Panc1 (cell line): ENCODE measurements around the gene DCAF17. TPM values are rescaled to one million over a fixed set of nuclear protein-coding genes. Genes with fewer than 3 reads are reported as not detected.

Experiments
- ATAC-seq: fragments of 200-7000 bp; cut with Tn5 transposase; 2 replicates; pipeline ENCODE4 v1.9.1; 2020; ENCODE audit warnings: mild to moderate bottlenecking, moderate library complexity
- BruUV-seq: library from RNA; stranded (reverse); fragments of 400-500 nt; replicated peaks from 2 replicates; lab custom pipeline; 2021; lab: Mats Ljungman, UMichigan
- CTCF ChIA-PET: fragments of 300-600 bp; sonication (Branson Sonifier 250); formaldehyde crosslinking; loops from one replicate; lab custom pipeline; 2022; ENCODE audit warnings: antibody characterized with exemption; lab: Charles Lee
- POLR2A ChIA-PET: fragments of 300-600 bp; sonication (Branson Sonifier 250); formaldehyde crosslinking; loops from one replicate; lab custom pipeline; 2022; ENCODE audit warnings: antibody characterized with exemption; lab: Charles Lee
- DNase-seq: peaks from one replicate; pipeline ENCODE4 v3.0.0-alpha.2; 2010; ENCODE audit warnings: low read depth, low spot score
- H3K27ac ChIP-seq: 2 replicates; pipeline ENCODE4 v1.5.1; 2011; ENCODE audit warnings: mild to moderate bottlenecking, low read length, inconsistent platforms
- H3K27me3 ChIP-seq: fragments of 200-500 bp; sonication (Bioruptor generic); 2 replicates; pipeline ENCODE4 v1.6.0; 2014; ENCODE audit warnings: low read length, inconsistent platforms; ENCODE audit not compliant: control insufficient read depth, insufficient read depth
- H3K36me3 ChIP-seq: fragments of 200-500 bp; sonication (Bioruptor generic); 2 replicates; pipeline ENCODE4 v1.5.1; 2014; ENCODE audit warnings: inconsistent platforms, mild to moderate bottlenecking, low read length, moderate library complexity; ENCODE audit not compliant: control insufficient read depth, insufficient read depth
- H3K4me1 ChIP-seq: 2 replicates; pipeline ENCODE4 v1.5.1; 2011; ENCODE audit warnings: inconsistent platforms, mild to moderate bottlenecking, low read length, moderate library complexity; ENCODE audit not compliant: control insufficient read depth, insufficient read depth
- H3K4me3 ChIP-seq, 2 experiments: 2 replicates each; pipeline ENCODE4 v1.5.1; 2011 to 2012; ENCODE audit warnings: low read depth in 2 of 2, low read length in 2 of 2, mild to moderate bottlenecking in 2 of 2, inconsistent platforms in 1 of 2, moderate library complexity in 1 of 2
- H3K9me3 ChIP-seq: fragments of 200-500 bp; sonication (Bioruptor generic); 2 replicates; pipeline ENCODE4 v1.5.1; 2014; ENCODE audit warnings: low read depth, mild to moderate bottlenecking, inconsistent platforms, low read length, moderate library complexity; ENCODE audit not compliant: control insufficient read depth, insufficient read depth
- CTCF ChIP-seq: fragments of 450-650 bp; IDR thresholded peaks from 2 replicates; pipeline ENCODE4 v1.5.1; 2017; ENCODE audit warnings: mild to moderate bottlenecking
- POLR2AphosphoS5 ChIP-seq: IDR thresholded peaks from 2 replicates; pipeline ENCODE4 v1.6.1; 2012; ENCODE audit warnings: mild to moderate bottlenecking, low read depth, low read length, moderate library complexity
- REST ChIP-seq, 2 experiments: IDR thresholded peaks; 2 replicates each; pipeline ENCODE4 v1.6.1; 2011 to 2012; ENCODE audit warnings: low read depth in 2 of 2, control low read depth in 1 of 2, low read length in 1 of 2, mild to moderate bottlenecking in 1 of 2, moderate library complexity in 1 of 2; ENCODE audit not compliant: insufficient read depth in 1 of 2
- SIN3A ChIP-seq: IDR thresholded peaks from 2 replicates; pipeline ENCODE4 v1.6.1; 2012; ENCODE audit warnings: low read depth, mild to moderate bottlenecking, low read length, moderate library complexity, borderline replicate concordance; ENCODE audit not compliant: insufficient read depth
- TCF7L2 ChIP-seq: IDR thresholded peaks from 2 replicates; pipeline ENCODE4 v1.6.1; 2011; ENCODE audit warnings: mild to moderate bottlenecking, low read depth, low read length, inconsistent platforms
- in situ Hi-C: cut with HindIII; loops from 2 replicates; pipeline ENCODE4 v1.10.0; 2016; ENCODE audit warnings: low sequenced_read_pairs, low pct_unique_long_range_greater_than_20kb
- intact Hi-C: fragments of 100-400 bp; cut with micrococcal nuclease; formaldehyde crosslinking; loops from one replicate; pipeline ENCODE4 v1.10.0; 2022; ENCODE audit not compliant: unreplicated experiment
- total RNA-seq: library from RNA; stranded (reverse); gene quantifications from one replicate; pipeline ENCODE4 v1.2.1, GENCODE V29; 2021; ENCODE audit not compliant: unreplicated experiment

Gene DCAF17
- total RNA-seq, 1 experiment from 2014 or later, result 19.0 TPM

- Histone ChIP-seq H3K4me1 (peaks cover 6% of the 10 kb centered on the region), H3K36me3 (no peaks in the 10 kb centered on the region), H3K27ac (no peak overlapping the region), H3K27me3 (no peaks in the 10 kb centered on the region), H3K4me3 (no peak overlapping the region), H3K9me3 (no peaks in the 10 kb centered on the region)
- ChIA-PET POLR2A (no interaction called here), CTCF (no interaction called here)
- intact Hi-C loops (no loop called here), in situ Hi-C loops (no loop called here)
- no peak for DNase-seq
- no peak for ATAC-seq
- no TSS peak for BruUV-seq
- no peak for TF ChIP-seq CTCF
- no peak for TF ChIP-seq SIN3A
- TF ChIP-seq REST (IDR thresholded peaks at IDR 0.05; ENCODE audit: insufficient read depth in 1 of 2, low read depth in 2 of 2, low read length in 1 of 2), result no peak
- TF ChIP-seq TCF7L2, result no peak
- no peak for TF ChIP-seq POLR2AphosphoS5
Observed at GRCh38 chr2:171394164-171394740, 39.8 kb upstream of the DCAF17 start.

GRCh38 chr2:171399292-171399691 is 34.7 kb upstream of the DCAF17 start:
- no peaks in the 10 kb centered on the region for H3K36me3 ChIP-seq
- ChIA-PET POLR2A (no interaction called here), CTCF (no interaction called here)
- DNase-seq, result no peak
- no TSS peak for BruUV-seq
- no peak overlapping the region for H3K4me3 ChIP-seq
- ATAC-seq, result no peak
- intact Hi-C loops (no loop called here), in situ Hi-C loops (no loop called here)
- H3K27ac ChIP-seq, result no peak overlapping the region
- H3K9me3 ChIP-seq, result peaks cover 10% of the 10 kb centered on the region; the same call in 1 of the 2 replicates
- TF ChIP-seq CTCF, result no peak
- no peak for TF ChIP-seq POLR2AphosphoS5
- no peak for TF ChIP-seq TCF7L2
- 0 out of 2 replicates have a peak, but pooled peaks cover 2% of the 10 kb centered on the region for H3K4me1 ChIP-seq
- H3K27me3 ChIP-seq, result no peaks in the 10 kb centered on the region
